Small intestine (tissue), 7 donors: ENCODE results near the gene CMPK2. TPM values are rescaled to one million over a fixed set of nuclear protein-coding genes. Genes with fewer than 3 reads are reported as not detected.

Experiments
- DNase-seq, 2 donors: peaks; one replicate each; pipeline versions ENCODE4 v3.0.0 to v3.0.0-alpha.2; 2013
- FAIRE-seq: peaks from 2 replicates; lab custom pipeline; 2012; peaks lifted over from hg19 to GRCh38; lab: Jason Lieb, UNC
- H3K27ac ChIP-seq, 3 donors: one replicate each; pipeline ENCODE4 v1.5.1; 2013; ENCODE audit warnings: low read length in 2 of 3, mild to moderate bottlenecking in 2 of 3, control low read depth in 1 of 3, inconsistent platforms in 1 of 3, low read depth in 1 of 3, moderate library complexity in 1 of 3
- H3K27me3 ChIP-seq, 3 donors: one replicate each; pipeline ENCODE4 v1.6.1; 2013; ENCODE audit warnings: low read length in 3 of 3, inconsistent platforms in 1 of 3; ENCODE audit not compliant: control insufficient read depth in 3 of 3, insufficient read depth in 3 of 3
- H3K36me3 ChIP-seq, 3 donors: one replicate each; pipeline ENCODE4 v1.6.1; 2013; ENCODE audit warnings: low read length in 3 of 3, inconsistent platforms in 1 of 3, low read depth in 1 of 3, mild to moderate bottlenecking in 1 of 3, moderate library complexity in 1 of 3; ENCODE audit not compliant: control insufficient read depth in 3 of 3, insufficient read depth in 2 of 3
- H3K4me1 ChIP-seq, 3 donors: one replicate each; pipeline ENCODE4 v1.6.1; 2013; ENCODE audit warnings: low read length in 2 of 3, inconsistent platforms in 1 of 3, low read depth in 1 of 3, mild to moderate bottlenecking in 1 of 3, moderate library complexity in 1 of 3; ENCODE audit not compliant: control insufficient read depth in 3 of 3, insufficient read depth in 2 of 3
- H3K4me3 ChIP-seq, 3 donors: one replicate each; pipeline ENCODE4 v1.5.1; 2013; ENCODE audit warnings: low read length in 3 of 3, control low read depth in 1 of 3, inconsistent platforms in 1 of 3, low read depth in 1 of 3, mild to moderate bottlenecking in 1 of 3, moderate library complexity in 1 of 3
- H3K9me3 ChIP-seq, 2 donors: one replicate each; pipeline ENCODE4 v1.6.1; 2013; ENCODE audit warnings: low read depth in 1 of 2, low read length in 1 of 2; ENCODE audit not compliant: control insufficient read depth in 2 of 2, insufficient read depth in 1 of 2
- WGBS, 3 donors: extraction: QIAGEN DNeasy Blood & Tissue Kit; methylation state at CpG; one replicate each; pipeline ENCODE4 v1.1.7; 2013; 5-methylcytosine and 5-hydroxymethylcytosine counted together
- polyA plus RNA-seq, 4 donors: library from polyadenylated mRNA; stranded (reverse) in 3 of 4; unstranded in 1 of 4; fragments of 200-250 nt in 3 of 4; fragments of 120-200 nt in 1 of 4; gene quantifications; one replicate each; pipeline versions ENCODE4 v1.2.1 to v1.2.3, GENCODE V29; 2013
- donor health status: healthy with polysubstance abuse.
- donor health status: control.
- donor health status: control.
- donor health status: Bipolar disorder and iron deficiency.
- donor health status: healthy.

Gene CMPK2
- polyA plus RNA-seq, 4 donors, result 5.5 to 11.0 (median 9.5) TPM

- FAIRE-seq (no peak), DNase-seq (no peak)
- H3K4me3 ChIP-seq, result no peak overlapping the region
- no peak overlapping the region for H3K27ac ChIP-seq
- peaks cover 0 to 4% of the 10 kb centered on the region in 2 donors for H3K9me3 ChIP-seq
- no peaks in the 10 kb centered on the region for H3K36me3 ChIP-seq
- no peaks in the 10 kb centered on the region for H3K27me3 ChIP-seq
- 60 to 82% (median 74%) methylated on average over 1 of the region's 1 CpG for WGBS, 3 donors
- peaks cover 0 to 8% (median 6%) of the 10 kb centered on the region in 3 donors for H3K4me1 ChIP-seq
Measured at GRCh38 chr2:6876309-6876708, 10.6 kb upstream of the CMPK2 start.

GRCh38 chr2:6874032-6874431 lies 8.3 kb upstream of the CMPK2 start:
- DNase-seq (no peak), FAIRE-seq (no peak)
- H3K4me1 ChIP-seq, result peaks cover 0 to 8% (median 6%) of the 10 kb centered on the region in 3 donors
- WGBS, 3 donors, result 98 to 100% (median 100%) methylated on average over 3 of the region's 3 CpGs
- H3K36me3 ChIP-seq, result no peaks in the 10 kb centered on the region
- peaks cover 0 to 4% of the 10 kb centered on the region in 2 donors for H3K9me3 ChIP-seq
- no peak overlapping the region for H3K4me3 ChIP-seq
- no peak overlapping the region for H3K27ac ChIP-seq
- H3K27me3 ChIP-seq, result no peaks in the 10 kb centered on the region

GRCh38 chr2:6872394-6872793 lies 6.7 kb upstream of the CMPK2 start:
- Histone ChIP-seq H3K27me3 (no peaks in the 10 kb centered on the region), H3K27ac (no peak overlapping the region), H3K36me3 (no peaks in the 10 kb centered on the region), H3K9me3 (peaks cover 0 to 4% of the 10 kb centered on the region in 2 donors), H3K4me1 (peaks cover 0 to 2% (median 0%) of the 10 kb centered on the region in 3 donors), H3K4me3 (no peak overlapping the region)
- no peak for DNase-seq
- FAIRE-seq, result no peak
- 84 to 86% (median 84%) methylated on average over 2 of the region's 2 CpGs for WGBS, 3 donors

GRCh38 chr2:6866982-6867381 lies 1.3 kb upstream of the CMPK2 start:
- Histone ChIP-seq H3K27me3 (no peaks in the 10 kb centered on the region), H3K36me3 (peaks cover 0 to 9% (median 0%) of the 10 kb centered on the region in 3 donors), H3K27ac (no peak overlapping the region), H3K9me3 (no peaks in the 10 kb centered on the region), H3K4me3 (no peak overlapping the region), H3K4me1 (peaks cover 2 to 6% (median 3%) of the 10 kb centered on the region in 3 donors)
- no peak for DNase-seq
- FAIRE-seq, result no peak
- WGBS, 3 donors, result 73 to 89% (median 86%) methylated on average over 7 of the region's 7 CpGs

- Histone ChIP-seq H3K27me3 (no peaks in the 10 kb centered on the region), H3K36me3 (peaks cover 0 to 15% (median 3%) of the 10 kb centered on the region in 3 donors), H3K27ac (peak overlapping the region; percentile 75 to 90 (median 87)), H3K4me1 (peaks cover 2 to 6% (median 3%) of the 10 kb centered on the region in 3 donors), H3K4me3 (peak overlapping the region; percentile 68 to 78 (median 78)), H3K9me3 (no peaks in the 10 kb centered on the region)
- 2 to 8% (median 3%) methylated on average over 9 of the region's 9 CpGs for whole genome bisulfite sequencing, 3 donors
- no peak for FAIRE-seq
- DNase-seq, result peak; percentile 76 to 83
Measured at GRCh38 chr2:6866275-6866671, 566 bp upstream of the CMPK2 start.

- Histone ChIP-seq H3K27ac (peak overlapping the region; percentile 65 to 87 (median 75)), H3K4me1 (peaks cover 2 to 6% (median 3%) of the 10 kb centered on the region in 3 donors), H3K4me3 (peak overlapping the region; percentile 33 to 78 (median 68)), H3K9me3 (peaks cover 0 to 5% of the 10 kb centered on the region in 2 donors), H3K27me3 (no peaks in the 10 kb centered on the region), H3K36me3 (peaks cover 5 to 17% (median 7%) of the 10 kb centered on the region in 3 donors)
- WGBS, 3 donors, result 3 to 4% (median 3%) methylated on average over 20 to 37 of the region's 37 CpGs
- DNase-seq (peak in 1 of 2 donors; percentile 23), FAIRE-seq (no peak)
Measured at GRCh38 chr2:6864923-6865345, 773 bp downstream of the CMPK2 start.

- FAIRE-seq, result no peak
- no peaks in the 10 kb centered on the region for H3K27me3 ChIP-seq
- peaks cover 0 to 11% of the 10 kb centered on the region in 2 donors for H3K9me3 ChIP-seq
- DNase-seq, result peak in 1 of 2 donors; percentile 49
- peaks cover 2 to 6% (median 3%) of the 10 kb centered on the region in 3 donors for H3K4me1 ChIP-seq
- H3K36me3 ChIP-seq, result peaks cover 8 to 23% (median 8%) of the 10 kb centered on the region in 3 donors
- peak overlapping the region; percentile 65 to 87 (median 75) for H3K27ac ChIP-seq
- H3K4me3 ChIP-seq, result peak overlapping the region in 2 of 3 donors; percentile 33 to 78
- WGBS, 3 donors, result 41 to 58% (median 52%) methylated on average over 8 of the region's 8 CpGs
Measured at GRCh38 chr2:6864231-6864754, 1.4 kb downstream of the CMPK2 start.

- FAIRE-seq (no peak), DNase-seq (peak in 1 of 2 donors; percentile 5)
- Histone ChIP-seq H3K36me3 (peaks cover 10 to 24% (median 10%) of the 10 kb centered on the region in 3 donors), H3K9me3 (peaks cover 0 to 13% of the 10 kb centered on the region in 2 donors), H3K4me1 (peaks cover 2 to 6% (median 3%) of the 10 kb centered on the region in 3 donors), H3K4me3 (no peak overlapping the region), H3K27ac (no peak overlapping the region), H3K27me3 (no peaks in the 10 kb centered on the region)
- 75 to 91% (median 90%) methylated on average over 6 of the region's 6 CpGs for WGBS, 3 donors
Measured at GRCh38 chr2:6863792-6864191, 1.9 kb downstream of the CMPK2 start.
